Testis (tissue), 2 donors: ENCODE results near the gene CBFB.
"Not testable (repeated sequence)": the region's sequence is repeated elsewhere in the genome, so short reads cannot be mapped to it uniquely, and the experiment has no call there.

Experiments
- CTCF ChIP-seq, 3 experiments: fragments of 450-650 bp in 2 of 3; fragments of 200-600 bp in 1 of 3; sonication (generic) in 1 of 3; IDR thresholded peaks; one replicate each; pipeline ENCODE4 v1.5.1; 2016 to 2019; ENCODE audit warnings: antibody characterized with exemption in 3 of 3, mild to moderate bottlenecking in 2 of 3, moderate library complexity in 1 of 3
- POLR2A ChIP-seq: fragments of 450-650 bp; IDR thresholded peaks from one replicate; pipeline ENCODE4 v1.6.1; 2017; ENCODE audit warnings: antibody characterized with exemption, mild to moderate bottlenecking, moderate library complexity

GRCh38 chr16:67122799-67123198 lies 93.8 kb downstream of the CBFB start:
- not testable (repeated sequence) for TF ChIP-seq POLR2A; CTCF (IDR thresholded peaks at IDR 0.05)
